GM23248 (cell line): ENCODE results near the gene CHST10.

ENCODE experiments used
- EZH2 ChIP-seq: fragments of 200-600 bp; sonication (generic); IDR thresholded peaks from 2 replicates; pipeline ENCODE4 v1.6.1; 2018; ENCODE audit warnings: antibody characterized with exemption, mild to moderate bottlenecking; ENCODE audit not compliant: insufficient read depth, poor library complexity, severe bottlenecking
- EZH2phosphoT487 ChIP-seq: fragments of 200-600 bp; sonication (generic); IDR thresholded peaks from 2 replicates; pipeline ENCODE4 v1.6.1; 2018; ENCODE audit warnings: antibody characterized with exemption, moderate library complexity, mild to moderate bottlenecking, low read depth; ENCODE audit not compliant: insufficient read depth

- TF ChIP-seq EZH2 (no peak), EZH2phosphoT487 (no peak)
These were observed 4.6 kb downstream of the CHST10 start for GRCh38 chr2:100412881-100413321.
